ENCODE data around the gene ZNHIT2. TPM values are rescaled to one million over a fixed set of nuclear protein-coding genes. Genes with fewer than 3 reads are reported as not detected.

The ZNHIT2 gene
- total and polyA plus RNA-seq, 2 of the 13 experiments (the other 11 are each of a cell fraction or from before 2014, with no cell fraction given), result 1.1 to 6.5 TPM

DNA sequence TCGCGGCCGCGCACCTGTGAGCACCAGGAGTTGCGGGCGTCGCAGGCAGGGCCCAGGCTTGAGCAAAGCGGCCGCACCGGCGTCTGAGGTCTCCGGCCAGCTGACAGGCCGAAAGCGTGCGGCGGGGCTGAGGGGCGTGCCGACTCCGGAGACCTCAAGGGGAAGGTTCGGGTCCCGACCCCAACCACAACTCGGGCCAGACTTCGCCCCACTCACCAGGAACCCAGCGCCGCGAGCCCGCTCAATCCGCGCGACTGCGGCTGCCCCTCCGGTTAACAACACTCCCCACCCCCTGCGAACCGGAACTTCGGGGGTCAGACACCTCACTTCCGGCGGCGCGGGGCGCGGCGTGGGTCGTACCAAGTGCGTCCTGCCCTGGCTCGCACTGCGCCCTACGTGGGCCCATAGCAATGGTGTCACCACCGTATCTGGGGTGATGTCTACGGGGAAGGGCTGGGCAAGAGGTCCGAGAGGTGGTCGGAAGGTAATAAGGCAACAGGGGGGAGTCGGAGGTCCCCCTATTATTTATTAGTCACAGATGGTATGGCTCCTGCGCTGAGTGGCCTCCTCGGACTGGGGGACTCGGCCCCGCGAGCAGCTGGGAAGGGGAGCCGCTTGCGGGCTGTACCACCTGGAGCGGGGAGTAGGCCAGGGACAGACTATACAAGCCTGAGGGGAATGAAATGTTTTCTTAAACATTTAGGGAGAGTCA, 16.9 kb upstream of the ZNHIT2 start, which contains the start of gene SYVN1 (continued):
- TF ChIP-seq EP300 (IDR thresholded peaks at IDR 0.05; ENCODE audit: low read depth in 2 of 2, low read length in 2 of 2) (peak in 1 of 2 experiments; percentile 58; a peak in 2 of 4 replicates), EP300 (CRISPR knock-in tag; IDR thresholded peaks at IDR 0.05; ENCODE audit: borderline replicate concordance) (peak; percentile 34; the same call in 1 of the 2 replicates), ATF1 (CRISPR knock-in tag; IDR thresholded peaks at IDR 0.05) (peak; percentile 73), ZNF251 (CRISPR knock-in tag; IDR thresholded peaks at IDR 0.05) (no peak), AKAP8 (CRISPR knock-in tag; IDR thresholded peaks at IDR 0.05) (peak; percentile 53; the same call in 1 of the 2 replicates), ETV5 (CRISPR knock-in tag; IDR thresholded peaks at IDR 0.05; ENCODE audit: borderline replicate concordance) (peak; percentile 86), ZNF501 (CRISPR knock-in tag; IDR thresholded peaks at IDR 0.05) (peak; percentile 52; the same call in 1 of the 2 replicates), ZNF776 (CRISPR knock-in tag; IDR thresholded peaks at IDR 0.05) (no peak), ZNF556 (CRISPR knock-in tag; IDR thresholded peaks at IDR 0.05; ENCODE audit: borderline replicate concordance) (peak; percentile 75; the same call in 1 of the 2 replicates), POLR2AphosphoS5 (IDR thresholded peaks at IDR 0.05; ENCODE audit: low read depth, low read length) (peak; percentile 86), ZNF337 (CRISPR knock-in tag; IDR thresholded peaks at IDR 0.05; ENCODE audit: borderline replicate concordance, low read depth) (no peak), PHF8 (CRISPR knock-in tag; IDR thresholded peaks at IDR 0.05) (peak; percentile 90), ZBTB38 (CRISPR knock-in tag; IDR thresholded peaks at IDR 0.05) (peak; percentile 91), HOXD1 (CRISPR knock-in tag; IDR thresholded peaks at IDR 0.05) (peak; percentile 45; the same call in 1 of the 2 replicates), ZNF83 (CRISPR knock-in tag; IDR thresholded peaks at IDR 0.05; ENCODE audit: borderline replicate concordance) (peak; percentile 67; the same call in 1 of the 2 replicates), REPIN1 (CRISPR knock-in tag; IDR thresholded peaks at IDR 0.05; ENCODE audit: borderline replicate concordance, low read depth) (no peak), ZNF121 (CRISPR knock-in tag; IDR thresholded peaks at IDR 0.05) (no peak), ZNF263 (CRISPR knock-in tag; IDR thresholded peaks at IDR 0.05) (no peak), FOXA3 (CRISPR knock-in tag; IDR thresholded peaks at IDR 0.05) (no peak; the same call in 1 of the 2 replicates), TP53 (CRISPR knock-in tag; conservative IDR thresholded peaks at IDR 0.05) (no peak), SP5 (CRISPR knock-in tag; IDR thresholded peaks at IDR 0.05; ENCODE audit: borderline replicate concordance, low read depth) (no peak), PHF5A (CRISPR knock-in tag; IDR thresholded peaks at IDR 0.05; ENCODE audit: low read depth, unreplicated experiment) (peak; percentile 24), RELA (CRISPR knock-in tag; IDR thresholded peaks at IDR 0.05) (no peak)
- TF ChIP-seq, protein P1, sequence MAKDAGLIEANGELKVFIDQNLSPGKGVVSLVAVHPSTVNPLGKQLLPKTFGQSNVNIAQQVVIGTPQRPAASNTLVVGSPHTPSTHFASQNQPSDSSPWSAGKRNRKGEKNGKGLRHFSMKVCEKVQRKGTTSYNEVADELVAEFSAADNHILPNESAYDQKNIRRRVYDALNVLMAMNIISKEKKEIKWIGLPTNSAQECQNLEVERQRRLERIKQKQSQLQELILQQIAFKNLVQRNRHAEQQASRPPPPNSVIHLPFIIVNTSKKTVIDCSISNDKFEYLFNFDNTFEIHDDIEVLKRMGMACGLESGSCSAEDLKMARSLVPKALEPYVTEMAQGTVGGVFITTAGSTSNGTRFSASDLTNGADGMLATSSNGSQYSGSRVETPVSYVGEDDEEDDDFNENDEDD (CRISPR knock-in tag; IDR thresholded peaks at IDR 0.05; ENCODE audit: borderline replicate concordance), result peak; percentile 46; the same call in 1 of the 2 replicates
- TF ChIP-seq, protein P2, sequence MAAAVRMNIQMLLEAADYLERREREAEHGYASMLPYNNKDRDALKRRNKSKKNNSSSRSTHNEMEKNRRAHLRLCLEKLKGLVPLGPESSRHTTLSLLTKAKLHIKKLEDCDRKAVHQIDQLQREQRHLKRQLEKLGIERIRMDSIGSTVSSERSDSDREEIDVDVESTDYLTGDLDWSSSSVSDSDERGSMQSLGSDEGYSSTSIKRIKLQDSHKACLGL (CRISPR knock-in tag; IDR thresholded peaks at IDR 0.05), result peak; percentile 91
- TF ChIP-seq, protein P3, sequence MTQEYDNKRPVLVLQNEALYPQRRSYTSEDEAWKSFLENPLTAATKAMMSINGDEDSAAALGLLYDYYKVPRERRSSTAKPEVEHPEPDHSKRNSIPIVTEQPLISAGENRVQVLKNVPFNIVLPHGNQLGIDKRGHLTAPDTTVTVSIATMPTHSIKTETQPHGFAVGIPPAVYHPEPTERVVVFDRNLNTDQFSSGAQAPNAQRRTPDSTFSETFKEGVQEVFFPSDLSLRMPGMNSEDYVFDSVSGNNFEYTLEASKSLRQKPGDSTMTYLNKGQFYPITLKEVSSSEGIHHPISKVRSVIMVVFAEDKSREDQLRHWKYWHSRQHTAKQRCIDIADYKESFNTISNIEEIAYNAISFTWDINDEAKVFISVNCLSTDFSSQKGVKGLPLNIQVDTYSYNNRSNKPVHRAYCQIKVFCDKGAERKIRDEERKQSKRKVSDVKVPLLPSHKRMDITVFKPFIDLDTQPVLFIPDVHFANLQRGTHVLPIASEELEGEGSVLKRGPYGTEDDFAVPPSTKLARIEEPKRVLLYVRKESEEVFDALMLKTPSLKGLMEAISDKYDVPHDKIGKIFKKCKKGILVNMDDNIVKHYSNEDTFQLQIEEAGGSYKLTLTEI (CRISPR knock-in tag; conservative IDR thresholded peaks at IDR 0.05), result no peak
- TF ChIP-seq, protein P4, sequence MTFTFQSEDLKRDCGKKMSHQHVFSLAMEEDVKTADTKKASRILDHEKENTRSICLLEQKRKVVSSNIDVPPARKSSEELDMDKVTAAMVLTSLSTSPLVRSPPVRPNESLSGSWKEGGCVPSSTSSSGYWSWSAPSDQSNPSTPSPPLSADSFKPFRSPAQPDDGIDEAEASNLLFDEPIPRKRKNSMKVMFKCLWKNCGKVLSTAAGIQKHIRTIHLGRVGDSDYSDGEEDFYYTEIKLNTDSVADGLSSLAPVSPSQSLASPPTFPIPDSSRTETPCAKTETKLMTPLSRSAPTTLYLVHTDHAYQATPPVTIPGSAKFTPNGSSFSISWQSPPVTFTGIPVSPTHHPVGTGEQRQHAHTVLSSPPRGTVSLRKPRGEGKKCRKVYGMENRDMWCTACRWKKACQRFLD (CRISPR knock-in tag; IDR thresholded peaks at IDR 0.05; ENCODE audit: borderline replicate concordance), result peak; percentile 25; the same call in 1 of the 2 replicates
